CD4-positive, alpha-beta T cell treated with Interleukin-17A for 4 hours (primary cell): ENCODE data around the gene BMX.

Experiments
- DNase-seq: peaks from one replicate; pipeline ENCODE4 v3.0.0-alpha.2; 2020; ENCODE audit warnings: mixed read lengths

The BMX gene

GRCh38 chrX:15576019-15576418 is 75.4 kb downstream of the BMX start:
- no peak for DNase-seq

- no peak for DNase-seq
Observed at GRCh38 chrX:15579778-15580747, 79.5 kb downstream of the BMX start.

GRCh38 chrX:15594371-15594770 is 93.8 kb downstream of the BMX start:
- no peak for DNase-seq

GRCh38 chrX:15598026-15598425 is 97.4 kb downstream of the BMX start:
- DNase-seq, result no peak

- DNase-seq, result no peak
Observed at GRCh38 chrX:15599461-15599860, 98.9 kb downstream of the BMX start.

GRCh38 chrX:15600049-15600448 is 99.4 kb downstream of the BMX start:
- DNase-seq, result no peak

GRCh38 chrX:15600745-15601144 is 100.1 kb downstream of the BMX start, which contains the start of gene ACE2:
Gene ACE2 (minus strand): TSS chrX:15600960. CDS start chrX:15600911, 49 bp downstream.
- no peak for DNase-seq

GRCh38 chrX:15601932-15602331 is 101.3 kb downstream of the BMX start:
- DNase-seq, result no peak

- DNase-seq, result no peak
Observed at GRCh38 chrX:15602761-15603160, 102.2 kb downstream of the BMX start.

GRCh38 chrX:15605226-15605625 is 104.6 kb downstream of the BMX start:
- no peak for DNase-seq
